HG02973 (cell line): Measurements from ENCODE around the gene IMPACT.

ENCODE experiments used
- ATAC-seq: cut with Tn5 transposase; IDR thresholded peaks from one replicate; pipeline ENCODE4 v1.9.1; 2021; ENCODE audit warnings: moderate library complexity; ENCODE audit not compliant: unreplicated experiment

Gene IMPACT, protein sequence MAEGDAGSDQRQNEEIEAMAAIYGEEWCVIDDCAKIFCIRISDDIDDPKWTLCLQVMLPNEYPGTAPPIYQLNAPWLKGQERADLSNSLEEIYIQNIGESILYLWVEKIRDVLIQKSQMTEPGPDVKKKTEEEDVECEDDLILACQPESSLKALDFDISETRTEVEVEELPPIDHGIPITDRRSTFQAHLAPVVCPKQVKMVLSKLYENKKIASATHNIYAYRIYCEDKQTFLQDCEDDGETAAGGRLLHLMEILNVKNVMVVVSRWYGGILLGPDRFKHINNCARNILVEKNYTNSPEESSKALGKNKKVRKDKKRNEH

DNA sequence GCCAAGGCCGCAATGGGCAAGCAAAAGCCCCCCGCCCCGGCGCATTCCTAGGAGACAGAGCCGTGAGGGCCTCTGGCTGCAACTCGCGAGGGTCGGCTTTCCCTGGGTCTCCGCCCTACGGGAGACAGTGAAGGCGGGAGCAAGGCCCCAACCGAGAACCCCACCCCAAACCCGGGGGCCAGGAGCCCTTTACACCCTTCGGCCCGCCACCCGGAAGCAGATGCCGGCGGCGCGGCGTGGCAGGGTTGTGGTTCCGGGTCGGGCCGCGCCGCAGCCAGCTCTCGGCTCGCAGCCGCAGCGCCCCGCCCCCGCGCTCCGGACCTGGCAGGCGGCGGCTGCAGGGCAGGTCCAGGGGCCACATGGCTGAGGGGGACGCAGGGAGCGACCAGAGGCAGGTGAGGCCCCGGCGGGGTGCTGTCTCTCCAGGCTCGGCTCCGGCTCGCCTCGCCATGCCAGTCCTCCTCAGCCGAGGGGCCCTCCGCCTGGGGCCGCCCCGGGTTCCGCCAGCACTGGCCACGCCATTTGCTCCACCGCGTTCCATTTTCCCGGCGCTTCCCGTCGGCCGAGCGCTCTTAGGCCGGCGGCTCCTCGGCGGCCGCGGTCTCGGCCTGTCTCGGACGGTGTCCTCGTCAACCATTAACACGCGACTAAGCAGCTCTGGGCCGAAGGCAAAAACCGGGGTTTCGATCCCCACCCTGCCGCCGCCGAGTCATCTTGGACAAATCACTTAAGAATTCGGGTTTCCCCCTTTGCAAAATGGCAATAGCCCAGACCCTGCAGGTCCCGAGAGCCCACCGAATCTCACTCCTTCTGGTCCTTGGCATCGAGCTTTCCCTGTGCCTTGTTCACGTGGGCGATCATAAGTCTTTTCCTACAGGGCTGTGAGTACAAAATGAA, at the start of gene IMPACT:
Gene IMPACT (plus strand): TSS at position 273 of the 897 bp plus-strand sequence. CDS start 87 bp downstream, at position 360.
- peak; percentile 78 for ATAC-seq

DNA sequence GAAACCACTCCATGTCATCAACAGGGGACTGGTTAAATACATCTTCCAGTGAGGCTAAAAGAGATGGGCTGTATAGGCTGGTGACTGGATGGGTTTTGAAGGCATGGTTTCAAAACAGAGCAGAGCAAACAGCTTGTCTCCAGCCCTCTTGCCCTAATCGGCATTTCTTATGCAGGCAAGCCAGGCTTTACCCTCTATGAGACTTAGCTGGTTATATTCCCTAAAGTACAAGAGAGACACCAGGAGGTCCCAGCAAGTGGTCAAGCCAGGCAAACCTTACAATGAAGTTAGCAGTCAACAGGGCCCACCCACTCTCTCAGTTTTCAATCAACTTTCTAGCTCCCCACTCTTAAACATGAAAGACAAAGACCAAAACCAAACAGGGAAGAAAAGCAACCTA, 47.9 kb upstream of the IMPACT start:
- no peak for ATAC-seq

DNA sequence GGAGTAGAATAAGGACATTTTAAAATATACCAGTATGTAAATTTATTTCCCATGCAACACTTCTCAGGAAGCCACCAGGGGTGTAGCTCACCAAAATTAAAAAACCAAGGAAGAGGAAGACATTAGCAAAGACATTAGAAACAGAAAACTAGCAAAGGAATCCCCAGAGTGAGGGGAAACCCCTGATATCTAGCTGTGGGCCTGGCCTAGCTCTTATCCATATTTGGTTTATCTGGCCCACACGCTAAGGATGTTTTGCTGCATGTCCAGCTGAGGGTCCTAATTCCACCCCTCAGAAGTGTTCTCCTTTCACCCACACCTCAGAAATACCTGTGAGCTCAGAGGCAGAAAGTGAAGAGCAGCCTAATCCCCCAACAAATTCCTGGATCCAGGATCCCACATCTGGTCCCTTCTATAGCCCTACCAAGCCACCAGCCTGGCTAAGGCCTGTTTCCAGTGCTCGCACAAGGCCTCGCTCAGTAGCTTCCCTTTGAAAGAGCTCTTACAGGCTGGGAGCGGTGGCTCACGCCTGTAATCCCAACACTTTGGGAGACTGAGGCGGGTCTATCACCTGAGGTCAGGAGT, 46.2 kb upstream of the IMPACT start:
- no peak for ATAC-seq

DNA sequence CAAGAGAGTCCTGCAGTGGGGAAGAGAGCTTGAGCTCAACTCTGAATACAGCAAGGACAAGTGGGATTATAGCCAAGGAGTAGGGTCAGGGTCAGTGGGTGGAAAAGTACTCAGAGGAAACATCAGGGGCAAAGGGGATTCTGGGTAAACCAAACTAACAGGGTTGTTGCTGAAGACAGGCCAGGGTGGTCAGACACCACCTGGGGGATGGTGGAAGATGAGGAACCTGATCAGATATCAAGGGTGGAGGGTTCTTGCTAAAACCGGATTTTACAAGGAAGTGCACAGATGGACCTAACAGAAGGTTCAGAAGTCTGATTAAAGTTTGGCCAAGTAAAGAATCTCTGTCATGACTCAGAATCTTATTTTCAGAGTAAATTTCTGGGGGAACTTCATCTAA, 45.3 kb upstream of the IMPACT start:
- ATAC-seq = no peak

DNA sequence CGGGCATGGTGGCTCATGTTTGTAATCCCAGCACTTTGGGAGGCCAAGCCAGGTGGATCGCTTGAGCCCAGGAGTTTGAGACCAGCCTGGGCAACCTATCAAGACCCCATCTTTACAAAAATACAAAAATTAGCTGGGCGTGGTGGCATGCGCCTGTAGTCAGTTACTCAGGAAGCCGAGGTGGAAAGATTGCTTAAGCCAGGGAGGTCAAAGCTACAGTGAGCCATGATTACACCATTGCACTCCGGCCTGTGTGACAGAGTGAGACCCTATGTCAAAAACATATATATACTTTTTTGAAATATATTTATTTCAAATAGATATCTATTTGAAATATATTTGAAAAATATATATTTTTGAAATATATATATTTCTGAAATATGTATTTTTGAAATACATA, 39.8 kb upstream of the IMPACT start:
- no peak for ATAC-seq

DNA sequence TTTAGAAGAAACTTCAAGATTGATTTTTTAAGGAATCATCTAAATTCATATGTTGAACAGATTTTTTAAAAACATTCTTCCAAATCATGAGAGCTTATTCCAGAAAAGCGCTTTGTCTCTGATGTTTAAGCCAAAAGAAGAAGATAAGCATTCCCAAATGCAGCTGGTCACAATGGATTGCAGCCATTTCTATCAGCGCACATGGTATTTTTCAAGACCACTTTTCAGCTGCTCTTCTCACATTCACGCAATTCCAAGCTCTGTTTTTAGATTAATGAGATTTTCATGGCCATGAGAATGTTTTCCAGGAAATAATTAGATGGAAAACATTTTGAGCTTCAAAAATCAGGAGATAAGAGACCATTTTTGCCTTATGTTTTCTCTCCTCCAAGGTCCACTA, 37.5 kb upstream of the IMPACT start:
- ATAC-seq = no peak

DNA sequence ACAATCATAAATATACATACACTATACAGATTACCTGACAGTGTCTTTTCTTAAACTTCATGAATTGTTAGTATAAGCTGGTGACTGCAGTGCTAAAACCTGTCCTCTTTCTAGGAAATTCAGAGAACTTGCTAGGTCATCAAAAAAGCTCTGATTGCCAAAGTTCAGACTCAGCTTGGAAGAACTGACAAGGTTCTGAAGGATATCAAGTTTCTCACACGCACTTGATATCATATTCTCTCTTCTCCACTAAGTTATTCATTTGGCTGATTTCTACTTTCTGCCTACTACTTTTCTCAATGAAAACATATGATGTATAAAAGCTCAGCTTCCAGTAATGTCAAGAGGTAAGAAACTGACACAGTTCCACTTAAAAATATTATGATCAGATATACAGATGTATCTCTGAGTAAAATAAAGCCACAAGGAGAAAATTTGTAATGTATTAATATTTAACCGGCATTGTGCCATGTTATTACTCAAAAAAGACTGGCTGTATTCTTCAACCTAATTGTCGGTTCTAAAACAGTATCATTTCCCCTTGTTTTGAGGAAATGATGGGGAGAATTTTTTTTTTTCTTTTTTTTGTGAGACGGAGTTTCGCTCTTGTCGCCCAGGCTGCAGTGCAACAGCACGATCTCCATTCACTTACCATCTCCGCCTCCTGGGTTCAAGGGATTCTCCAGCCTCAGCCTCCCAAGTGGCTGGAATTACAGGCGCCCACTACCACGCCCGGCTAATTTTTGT, 31.2 kb upstream of the IMPACT start:
- ATAC-seq = no peak

DNA sequence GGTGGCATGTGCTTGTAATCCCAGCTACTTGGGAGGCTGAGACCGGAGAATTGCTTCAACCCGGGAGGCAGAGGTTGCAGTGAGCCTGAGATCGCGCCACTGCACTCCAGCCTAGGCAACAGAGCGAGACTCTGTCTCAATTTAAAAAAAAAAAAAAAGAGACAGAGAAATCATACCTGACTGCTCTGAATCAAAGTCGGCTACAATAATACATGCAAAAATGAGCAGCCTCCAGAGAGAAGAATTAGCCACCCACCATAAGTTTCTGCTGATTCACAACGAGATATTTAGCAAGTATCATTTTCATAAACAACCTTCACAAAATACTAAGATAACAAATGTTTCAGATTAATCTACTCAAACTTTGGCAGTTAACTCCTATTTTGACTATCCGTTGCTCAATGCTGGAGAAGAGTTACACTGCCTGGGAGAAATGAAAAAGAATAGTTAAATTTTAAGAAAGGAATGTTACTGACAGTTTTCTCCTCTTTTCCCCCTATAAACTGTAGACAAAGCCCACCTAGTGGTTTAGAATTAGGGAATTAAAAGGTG, 30.3 kb upstream of the IMPACT start:
- ATAC-seq = no peak

DNA sequence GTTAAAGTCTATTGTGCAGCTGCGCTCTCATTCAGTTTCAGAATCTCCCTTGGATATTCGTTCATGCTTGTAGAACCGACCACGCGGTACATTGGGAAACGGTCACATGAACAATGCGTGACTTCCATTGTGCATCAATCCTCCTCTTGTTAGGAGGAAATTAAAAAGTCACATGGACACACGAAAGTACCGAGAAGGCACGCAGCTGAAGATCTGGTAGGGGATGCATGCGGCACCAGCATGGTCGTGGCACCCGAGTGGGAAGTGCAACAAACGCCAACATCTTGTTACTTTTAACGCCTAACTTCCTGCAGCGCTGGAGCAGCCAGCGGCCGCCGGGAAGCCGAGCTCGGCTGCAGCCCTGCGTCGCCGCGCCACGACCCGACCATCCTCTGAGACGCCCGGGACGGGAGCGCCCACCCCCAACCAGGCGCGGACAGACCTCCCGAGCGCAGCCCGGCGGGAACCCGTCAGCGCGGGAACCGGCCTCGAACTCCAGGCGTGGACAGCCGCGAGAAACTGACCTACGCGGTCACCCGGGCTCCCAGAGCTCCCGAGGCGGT, 29.3 kb upstream of the IMPACT start:
- ATAC-seq = no peak

DNA sequence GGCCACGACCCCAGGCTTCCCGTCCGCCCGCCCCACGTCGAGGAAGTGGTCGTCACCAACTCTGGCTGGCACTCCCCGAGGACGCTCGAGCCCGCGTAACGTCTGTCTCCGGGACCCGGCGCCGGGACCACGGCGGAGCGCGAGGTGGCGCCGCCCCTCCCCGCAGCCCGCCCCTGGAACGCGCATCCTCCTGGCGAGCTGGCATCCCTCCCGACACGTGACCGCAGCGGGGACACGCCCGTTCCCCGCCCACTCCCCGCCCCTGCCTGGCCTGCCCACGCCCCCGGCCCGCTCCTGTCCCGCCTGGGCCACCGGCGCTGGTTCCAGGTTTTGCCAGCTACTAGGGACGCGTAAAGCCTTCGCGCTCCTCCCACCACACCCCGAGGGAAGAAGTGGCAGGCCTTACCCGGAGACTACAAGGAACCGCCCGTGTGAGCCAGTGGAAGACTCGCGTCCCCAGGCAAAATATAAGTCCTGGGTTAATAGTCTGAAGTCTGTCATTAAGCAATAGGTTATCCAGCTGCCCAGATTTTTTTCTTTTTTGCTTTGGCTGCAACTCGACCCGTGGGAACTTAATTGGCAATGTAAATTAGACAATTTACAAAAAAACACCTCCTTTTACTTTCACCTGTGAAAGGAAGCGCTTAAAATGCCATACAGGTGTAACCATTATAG, 28.6 kb upstream of the IMPACT start, which contains the start of gene OSBPL1A:
Gene OSBPL1A (minus strand): TSS at position 131 of the 675 bp plus-strand sequence. CDS start 20,291 bp downstream, outside the sequence.
- ATAC-seq = peak; percentile 56

DNA sequence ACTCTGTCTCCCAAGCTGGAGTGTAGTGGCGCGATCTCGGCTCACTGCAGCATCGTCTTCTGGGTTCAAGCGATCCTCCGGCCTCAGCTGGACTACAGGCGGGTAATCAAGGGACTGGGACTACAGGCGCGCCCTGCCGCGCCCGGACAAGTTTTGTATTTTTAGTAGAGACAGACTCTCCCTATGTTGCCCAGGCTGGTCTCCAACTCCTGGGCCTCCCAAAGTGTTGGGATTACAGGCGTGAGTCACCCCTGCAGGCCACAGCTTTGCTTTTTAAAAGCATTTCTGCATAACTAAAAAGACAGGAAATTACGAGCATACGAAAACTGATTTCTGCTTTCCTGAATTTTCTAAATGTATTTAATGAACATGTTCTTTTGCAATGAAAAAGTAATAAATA, 27.9 kb upstream of the IMPACT start:
- ATAC-seq = no peak

DNA sequence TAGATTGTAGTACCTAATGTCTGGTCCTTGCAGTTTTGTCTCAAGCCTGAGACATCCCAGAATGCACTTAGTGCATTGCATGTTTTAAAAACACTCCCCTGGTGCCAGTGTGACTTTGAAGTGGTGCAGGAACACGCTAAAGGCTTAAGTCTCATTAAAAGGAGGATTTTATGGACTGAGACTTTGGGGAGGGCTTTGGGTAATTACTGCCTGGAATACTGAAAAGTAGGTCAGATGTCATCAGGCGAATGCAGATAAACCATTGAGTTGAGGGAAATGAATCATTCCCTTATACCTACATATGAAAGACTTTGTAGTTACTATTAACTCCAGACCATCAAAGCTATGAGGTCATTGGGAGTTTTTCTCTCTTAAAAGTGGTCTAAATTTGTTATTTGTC, 25.9 kb upstream of the IMPACT start:
- no peak for ATAC-seq

DNA sequence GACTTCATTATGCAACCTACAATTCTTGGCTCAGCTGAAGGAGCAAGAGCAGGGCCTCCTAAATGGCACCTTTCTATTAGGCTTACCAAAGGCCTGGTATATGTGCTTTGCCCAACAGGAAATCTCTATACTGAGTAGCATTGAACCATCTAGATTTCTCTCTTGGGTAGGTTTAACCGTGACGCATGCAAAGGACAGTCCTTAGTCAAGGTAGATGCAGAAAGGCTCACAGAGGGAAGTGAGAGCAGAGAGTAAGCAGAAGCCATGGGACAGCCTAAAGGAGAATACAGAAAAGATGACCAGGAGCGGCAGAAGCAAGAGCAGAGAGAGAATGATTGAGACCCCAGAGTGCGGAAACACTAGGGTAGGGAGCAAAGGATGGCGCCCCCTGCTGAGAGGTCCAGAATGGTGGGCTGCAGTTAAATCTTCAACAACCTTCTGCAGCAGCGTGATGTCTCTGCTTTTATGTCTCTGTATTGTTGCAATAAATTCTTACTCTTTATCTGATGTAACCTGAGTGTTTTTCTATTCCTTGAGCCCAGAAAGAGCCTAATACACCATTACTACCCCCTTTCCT, 24.2 kb upstream of the IMPACT start:
- ATAC-seq = no peak

DNA sequence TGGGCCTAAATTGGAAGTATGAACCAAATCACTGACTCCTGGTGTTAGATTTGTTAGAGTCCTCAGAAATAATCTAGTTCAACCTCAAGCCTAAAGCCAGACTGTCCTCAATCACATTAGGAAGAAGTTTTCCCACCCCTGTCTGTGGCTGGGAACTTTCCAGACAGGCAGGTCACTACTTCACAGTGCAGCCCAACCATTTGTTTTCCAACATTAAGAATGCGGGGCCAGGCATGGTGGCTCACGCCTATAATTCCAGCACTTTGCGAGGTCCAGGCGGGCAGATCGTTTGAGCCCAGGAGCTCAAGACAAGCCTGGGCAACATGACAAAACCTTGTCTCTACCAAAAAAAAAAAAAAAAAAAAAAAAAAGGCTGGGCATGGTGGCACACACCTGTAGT, 23.4 kb upstream of the IMPACT start:
- ATAC-seq = no peak

DNA sequence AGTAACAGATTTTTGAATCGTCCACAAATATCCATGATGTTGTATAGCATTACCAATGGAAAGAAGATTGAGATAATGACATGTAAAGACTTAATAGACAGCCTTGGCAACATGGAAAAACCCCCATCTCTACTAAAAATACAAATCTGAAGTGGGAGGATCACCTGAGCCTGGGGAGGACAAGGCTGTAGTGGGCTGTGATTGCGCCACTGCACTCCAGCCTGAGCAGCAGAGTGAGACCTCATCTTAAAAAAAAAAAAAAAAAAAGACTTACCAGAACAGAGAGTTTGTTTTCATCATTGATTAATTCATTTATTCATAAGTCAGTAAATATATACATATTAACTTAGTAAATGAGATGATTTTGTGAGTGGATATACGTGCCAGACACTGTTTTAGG, 21.9 kb upstream of the IMPACT start:
- ATAC-seq = no peak

DNA sequence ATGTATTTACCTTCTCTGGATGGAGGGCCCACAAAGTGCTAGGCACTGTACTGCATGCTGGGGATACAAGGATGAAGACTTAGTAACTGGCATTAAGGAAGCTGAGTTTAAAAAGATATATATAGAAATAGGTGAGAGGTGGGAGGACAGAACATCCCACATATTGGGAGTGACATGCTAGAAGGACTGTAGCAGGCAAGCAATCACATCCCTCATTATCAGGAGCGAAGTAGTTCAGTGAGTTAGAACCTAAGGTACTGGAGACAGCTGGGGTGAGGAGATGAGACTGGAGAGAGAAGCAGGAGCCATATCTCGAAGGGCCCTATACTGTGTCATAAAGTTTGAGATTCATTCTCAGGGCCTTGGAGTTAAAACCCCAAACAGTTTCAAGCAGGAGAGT, 18.0 kb upstream of the IMPACT start:
- no peak for ATAC-seq

DNA sequence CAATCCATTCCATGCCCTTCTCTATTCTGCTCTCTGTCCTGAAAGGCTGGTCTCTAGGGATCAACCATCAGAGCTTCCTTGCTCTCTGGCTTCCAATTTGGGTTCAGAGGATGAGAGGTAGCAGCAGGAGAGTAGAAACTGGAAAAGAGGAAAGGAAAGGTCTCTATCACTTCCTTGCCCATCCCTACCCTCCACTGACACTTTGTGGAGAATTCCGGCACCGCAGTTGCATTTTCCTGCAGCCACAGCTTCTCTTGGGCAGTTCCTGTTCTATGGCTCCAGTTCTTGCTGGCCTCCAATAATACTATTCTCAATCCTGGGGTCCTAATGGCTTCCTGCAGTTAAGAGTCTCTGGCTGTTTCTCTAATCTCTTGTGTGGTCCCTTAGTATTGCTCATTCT, 13.3 kb upstream of the IMPACT start:
- ATAC-seq = no peak

DNA sequence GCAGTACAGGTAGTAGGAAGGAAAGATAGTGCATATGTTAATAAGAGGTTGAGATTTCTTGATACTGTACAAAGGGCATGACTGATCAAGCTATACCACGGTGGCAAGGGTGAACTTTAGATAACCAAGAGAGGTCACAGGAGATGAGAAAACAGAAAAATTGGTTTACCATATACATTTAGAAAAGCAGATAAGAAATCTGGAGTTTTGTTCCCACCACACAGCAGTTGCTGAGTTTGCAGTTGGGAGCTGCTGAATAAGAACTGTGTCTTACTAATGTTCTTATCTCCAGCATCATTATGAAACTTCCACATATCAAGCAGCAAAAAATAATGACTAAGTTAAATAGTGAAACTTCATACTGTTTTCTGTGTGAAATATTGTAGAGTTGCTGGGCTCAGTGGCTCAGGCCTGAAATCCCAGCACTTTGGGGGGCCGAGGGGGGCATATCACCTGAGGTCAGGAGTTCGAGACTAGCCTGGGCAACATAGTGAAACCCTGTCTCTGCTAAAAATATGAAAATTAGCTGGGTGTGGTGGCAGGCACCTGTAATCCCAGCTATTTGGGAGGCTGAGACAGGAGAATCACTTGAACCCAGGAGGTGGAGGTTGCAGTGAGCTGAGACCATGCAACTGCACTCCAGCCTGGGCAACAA, 12.0 kb upstream of the IMPACT start:
- ATAC-seq = no peak

DNA sequence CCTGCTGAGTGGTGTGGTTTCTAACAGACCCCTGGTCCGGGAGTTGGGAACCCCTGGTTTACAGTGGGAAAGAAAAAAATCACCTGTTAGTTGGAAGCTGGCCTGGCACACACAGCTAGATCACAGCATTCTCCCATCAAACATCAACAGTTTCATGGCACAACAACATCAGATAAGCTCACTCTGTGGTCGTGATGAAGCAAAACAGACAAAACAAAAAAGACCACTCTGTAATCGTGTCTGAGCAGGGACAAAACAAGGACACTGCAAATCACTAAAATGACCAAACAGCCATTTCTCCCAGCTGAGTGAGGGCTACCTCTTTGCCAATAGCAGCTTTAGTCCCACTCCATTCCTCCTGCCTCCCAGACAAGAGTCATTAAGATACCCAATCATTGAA, 9.0 kb upstream of the IMPACT start:
- no peak for ATAC-seq
